Vagina (tissue), 2 donors: ENCODE results near the gene KLC3. TPM values are rescaled to one million over a fixed set of nuclear protein-coding genes. Genes with fewer than 3 reads are reported as not detected.

Experiments used
- DNase-seq, 2 donors: peaks; one replicate each; pipeline ENCODE4 v3.0.0-alpha.2; 2017; ENCODE audit errors: extremely low spot score in 2 of 2
- H3K27ac ChIP-seq: fragments of 200-600 bp; sonication (generic); one replicate; pipeline ENCODE4 v1.5.1; 2019
- H3K27me3 ChIP-seq: fragments of 200-600 bp; sonication (generic); one replicate; pipeline ENCODE4 v1.5.1; 2019
- H3K36me3 ChIP-seq, 2 donors: fragments of 200-600 bp; sonication (generic); one replicate each; pipeline ENCODE4 v1.5.1; 2017 to 2019
- H3K4me1 ChIP-seq: fragments of 200-600 bp; sonication (generic); one replicate; pipeline ENCODE4 v1.5.1; 2019
- H3K4me3 ChIP-seq, 2 donors: fragments of 200-600 bp; sonication (generic); 1 replicate in 1 of 2; 2 replicates in 1 of 2; pipeline ENCODE4 v1.5.1; 2016 to 2019
- H3K9me3 ChIP-seq: fragments of 200-600 bp; sonication (generic); one replicate; pipeline ENCODE4 v1.5.1; 2019
- POLR2A ChIP-seq, 2 donors: fragments of 450-650 bp; IDR thresholded peaks; one replicate each; pipeline ENCODE4 v1.6.1; 2017; ENCODE audit warnings: antibody characterized with exemption in 2 of 2, mild to moderate bottlenecking in 2 of 2, moderate library complexity in 2 of 2
- POLR2AphosphoS5 ChIP-seq, 2 donors: sonication (generic); formaldehyde crosslinking; IDR thresholded peaks; one replicate each; pipeline ENCODE4 v1.9.0; 2017; ENCODE audit warnings: antibody characterized with exemption in 2 of 2, mild to moderate bottlenecking in 2 of 2, low read depth in 1 of 2; ENCODE audit not compliant: insufficient read depth in 1 of 2
- intact Hi-C: fragments of 100-400 bp; cut with DNase I; formaldehyde crosslinking; loops from one replicate; pipeline ENCODE4 v1.15.1; 2023
- total RNA-seq: library from RNA; depleted of rRNA; stranded (reverse); fragments of >200 nt; gene quantifications from one replicate; pipeline ENCODE4 v1.2.3, GENCODE V29; 2016
- TF ChIP-seq, protein P1 (sequence below), 3 experiments: fragments of 450-650 bp in 2 of 3; fragments of 200-600 bp in 1 of 3; sonication (generic) in 1 of 3; IDR thresholded peaks; one replicate each; pipeline ENCODE4 v1.5.1; 2017 to 2019; ENCODE audit warnings: antibody characterized with exemption in 3 of 3, mild to moderate bottlenecking in 2 of 3, moderate library complexity in 2 of 3

KLC3 gene
- total RNA-seq, 1 donor from 2014 or later: 20.9 TPM

DNA sequence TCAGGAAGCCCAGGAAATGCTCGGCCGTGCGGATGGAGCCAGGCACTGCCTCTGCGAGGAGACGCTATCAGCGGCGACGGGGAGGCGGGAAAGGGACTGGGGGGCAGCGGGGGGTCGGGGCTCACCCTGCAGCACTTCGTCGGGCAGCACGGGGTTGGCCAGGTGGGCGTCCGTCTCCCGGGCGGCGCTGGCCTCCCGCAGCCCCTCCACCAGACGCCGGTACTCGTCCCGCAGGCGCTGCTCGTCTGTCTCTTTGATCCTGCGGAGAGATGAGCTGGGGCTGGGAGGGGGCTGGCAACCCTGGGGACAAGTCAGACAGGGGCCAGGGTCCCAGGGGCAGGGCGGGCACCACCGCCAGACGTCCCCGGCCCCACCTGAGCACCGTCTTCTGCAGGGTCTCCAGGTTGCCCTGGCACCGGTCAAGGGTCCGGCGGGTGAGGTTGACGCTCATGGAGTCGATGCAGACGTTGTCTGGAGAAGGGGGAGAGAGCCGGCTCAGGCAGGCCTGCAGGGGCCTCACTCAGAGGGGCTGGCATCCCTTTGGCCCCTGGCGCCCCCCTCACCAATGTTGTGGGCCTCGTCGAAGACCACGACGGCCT is 23.4 kb downstream of the KLC3 start:
- no peak overlapping the region for H3K4me3 ChIP-seq
- no peak overlapping the region for H3K27ac ChIP-seq
- H3K4me1 ChIP-seq: no peaks in the 10 kb centered on the region
- intact Hi-C loops: no loop called here
- TF ChIP-seq, protein P1, sequence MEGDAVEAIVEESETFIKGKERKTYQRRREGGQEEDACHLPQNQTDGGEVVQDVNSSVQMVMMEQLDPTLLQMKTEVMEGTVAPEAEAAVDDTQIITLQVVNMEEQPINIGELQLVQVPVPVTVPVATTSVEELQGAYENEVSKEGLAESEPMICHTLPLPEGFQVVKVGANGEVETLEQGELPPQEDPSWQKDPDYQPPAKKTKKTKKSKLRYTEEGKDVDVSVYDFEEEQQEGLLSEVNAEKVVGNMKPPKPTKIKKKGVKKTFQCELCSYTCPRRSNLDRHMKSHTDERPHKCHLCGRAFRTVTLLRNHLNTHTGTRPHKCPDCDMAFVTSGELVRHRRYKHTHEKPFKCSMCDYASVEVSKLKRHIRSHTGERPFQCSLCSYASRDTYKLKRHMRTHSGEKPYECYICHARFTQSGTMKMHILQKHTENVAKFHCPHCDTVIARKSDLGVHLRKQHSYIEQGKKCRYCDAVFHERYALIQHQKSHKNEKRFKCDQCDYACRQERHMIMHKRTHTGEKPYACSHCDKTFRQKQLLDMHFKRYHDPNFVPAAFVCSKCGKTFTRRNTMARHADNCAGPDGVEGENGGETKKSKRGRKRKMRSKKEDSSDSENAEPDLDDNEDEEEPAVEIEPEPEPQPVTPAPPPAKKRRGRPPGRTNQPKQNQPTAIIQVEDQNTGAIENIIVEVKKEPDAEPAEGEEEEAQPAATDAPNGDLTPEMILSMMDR (IDR thresholded peaks at IDR 0.05): no peak
- TF ChIP-seq POLR2A (IDR thresholded peaks at IDR 0.05) (no peak), POLR2AphosphoS5 (IDR thresholded peaks at IDR 0.05; ENCODE audit: insufficient read depth in 1 of 2, low read depth in 1 of 2) (no peak)
- DNase-seq: no peak
- H3K36me3 ChIP-seq: peaks cover 0 to 7% of the 10 kb centered on the region in 2 donors
- no peaks in the 10 kb centered on the region for H3K27me3 ChIP-seq
- no peaks in the 10 kb centered on the region for H3K9me3 ChIP-seq

DNA sequence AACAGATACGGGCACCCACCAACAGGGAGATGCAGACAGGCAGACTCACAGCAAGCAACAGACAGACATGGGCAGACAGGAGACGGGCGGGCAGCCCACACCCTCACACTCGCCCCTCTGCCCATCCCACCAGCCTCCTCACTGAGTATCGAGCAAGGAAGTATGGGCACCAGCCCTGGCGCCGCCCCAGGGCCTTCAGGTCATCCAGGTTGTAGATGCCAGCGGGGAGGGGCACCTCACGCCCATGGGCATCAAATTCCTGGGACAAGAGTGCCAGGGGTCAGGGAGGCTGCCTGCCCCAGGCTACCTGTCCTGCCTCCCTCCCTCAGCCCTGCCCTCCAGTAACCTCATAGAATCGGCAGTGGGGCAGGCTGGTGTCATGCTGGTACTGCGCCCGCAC is 24.1 kb downstream of the KLC3 start:
- intact Hi-C loops: no loop called here
- no peak for TF ChIP-seq POLR2A (IDR thresholded peaks at IDR 0.05)
- TF ChIP-seq, protein P1 (IDR thresholded peaks at IDR 0.05): no peak
- no peak for TF ChIP-seq POLR2AphosphoS5 (IDR thresholded peaks at IDR 0.05; ENCODE audit: insufficient read depth in 1 of 2, low read depth in 1 of 2)
- Histone ChIP-seq H3K4me1 (peaks cover 6% of the 10 kb centered on the region), H3K36me3 (peaks cover 0 to 7% of the 10 kb centered on the region in 2 donors), H3K27ac (no peak overlapping the region), H3K27me3 (no peaks in the 10 kb centered on the region), H3K4me3 (no peak overlapping the region), H3K9me3 (no peaks in the 10 kb centered on the region)
- DNase-seq: no peak

DNA sequence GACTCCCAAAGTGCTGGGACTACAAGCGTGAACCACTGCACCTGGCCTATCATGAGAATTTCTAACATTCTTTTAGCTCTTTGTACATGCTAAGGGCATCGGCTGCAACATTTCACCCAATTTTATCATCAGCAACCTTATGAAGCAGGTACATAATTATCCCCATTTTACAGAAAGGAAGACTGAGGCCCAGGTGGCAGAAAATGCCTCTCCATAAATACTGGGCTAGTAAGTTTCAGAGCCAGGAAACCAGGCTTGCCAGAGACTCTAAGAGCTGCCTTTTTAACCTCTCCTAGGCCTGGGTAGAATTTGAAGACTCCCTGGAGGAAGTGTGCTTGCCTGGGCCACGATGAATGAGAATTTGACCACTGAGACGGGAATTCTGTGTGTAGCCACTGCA is 27.6 kb downstream of the KLC3 start:
- Histone ChIP-seq H3K27ac (no peak overlapping the region), H3K4me1 (peaks cover 11% of the 10 kb centered on the region), H3K27me3 (no peaks in the 10 kb centered on the region), H3K36me3 (no peaks in the 10 kb centered on the region), H3K9me3 (no peaks in the 10 kb centered on the region), H3K4me3 (no peak overlapping the region)
- TF ChIP-seq POLR2AphosphoS5 (IDR thresholded peaks at IDR 0.05; ENCODE audit: insufficient read depth in 1 of 2, low read depth in 1 of 2): no peak
- TF ChIP-seq, protein P1 (IDR thresholded peaks at IDR 0.05): no peak
- no peak for TF ChIP-seq POLR2A (IDR thresholded peaks at IDR 0.05)
- intact Hi-C loops: no loop called here
- no peak for DNase-seq

DNA sequence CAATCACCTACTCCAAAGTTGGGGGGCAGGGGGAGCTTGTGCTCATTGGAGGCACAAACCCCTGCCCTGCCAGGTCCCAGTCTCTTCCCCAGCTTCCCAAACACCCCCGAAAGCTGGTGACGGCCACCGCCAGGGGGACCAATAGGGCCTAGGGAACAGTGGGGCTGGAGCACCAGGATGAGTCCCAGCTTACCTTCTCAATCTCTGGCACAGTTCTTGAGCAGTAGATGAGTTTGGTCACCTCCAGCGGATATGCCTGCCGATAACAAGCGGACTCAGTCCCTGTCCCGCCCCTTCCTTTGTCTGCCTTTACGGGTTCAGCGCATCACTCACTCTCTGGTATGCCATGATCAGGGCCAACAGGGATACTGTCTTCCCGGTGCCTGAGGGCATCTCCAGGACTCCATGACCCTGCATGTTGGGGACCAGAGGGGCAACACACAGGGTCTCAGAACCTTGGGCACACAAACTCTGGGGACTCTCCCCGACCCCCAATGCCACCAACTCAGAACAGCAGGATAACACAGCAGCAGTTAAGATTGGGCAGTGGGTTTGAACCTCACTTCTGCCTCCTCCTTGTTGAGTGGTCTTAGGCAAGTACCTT is 28.3 kb downstream of the KLC3 start:
- no peak for DNase-seq
- H3K27me3 ChIP-seq: no peaks in the 10 kb centered on the region
- H3K4me3 ChIP-seq: no peak overlapping the region
- no peaks in the 10 kb centered on the region for H3K36me3 ChIP-seq
- H3K27ac ChIP-seq: no peak overlapping the region
- H3K9me3 ChIP-seq: no peaks in the 10 kb centered on the region
- TF ChIP-seq POLR2AphosphoS5 (IDR thresholded peaks at IDR 0.05; ENCODE audit: insufficient read depth in 1 of 2, low read depth in 1 of 2) (no peak), POLR2A (IDR thresholded peaks at IDR 0.05) (no peak)
- TF ChIP-seq, protein P1 (IDR thresholded peaks at IDR 0.05): no peak
- intact Hi-C loops: no loop called here
- peaks cover 11% of the 10 kb centered on the region for H3K4me1 ChIP-seq
